HUES64 (cell line): ENCODE data around the gene ZNF19.

Source experiments
- H3K27ac ChIP-seq: 2 replicates; pipeline ENCODE4 v1.7.0; 2013; ENCODE audit warnings: low read depth, low read length, inconsistent platforms
- H3K27me3 ChIP-seq: 2 replicates; pipeline ENCODE4 v1.6.1; 2013; ENCODE audit warnings: mild to moderate bottlenecking, low read length; ENCODE audit not compliant: insufficient read depth
- H3K36me3 ChIP-seq: 2 replicates; pipeline ENCODE4 v1.6.1; 2013; ENCODE audit warnings: mild to moderate bottlenecking, low read length; ENCODE audit not compliant: insufficient read depth
- H3K4me1 ChIP-seq: 2 replicates; pipeline ENCODE4 v1.6.1; 2013; ENCODE audit warnings: mild to moderate bottlenecking, low read length, moderate library complexity; ENCODE audit not compliant: insufficient read depth
- H3K4me3 ChIP-seq: 2 replicates; pipeline ENCODE4 v1.5.1; 2013; ENCODE audit warnings: mild to moderate bottlenecking, low read length, moderate library complexity
- H3K9ac ChIP-seq: 2 replicates; pipeline ENCODE4 v1.6.1; 2013; ENCODE audit warnings: mild to moderate bottlenecking, low read depth, low read length
- H3K9me3 ChIP-seq: 2 replicates; pipeline ENCODE4 v1.6.1; 2013; ENCODE audit warnings: low read depth, low read length; ENCODE audit not compliant: insufficient read depth
- WGBS: fragments of 150-250, 120-280 bp; methylation state at CpG from one replicate; pipeline ENCODE4 v1.1.7; 2013; ENCODE audit warnings: missing lambda C conversion rate; 5-methylcytosine and 5-hydroxymethylcytosine counted together

ZNF19 gene

DNA sequence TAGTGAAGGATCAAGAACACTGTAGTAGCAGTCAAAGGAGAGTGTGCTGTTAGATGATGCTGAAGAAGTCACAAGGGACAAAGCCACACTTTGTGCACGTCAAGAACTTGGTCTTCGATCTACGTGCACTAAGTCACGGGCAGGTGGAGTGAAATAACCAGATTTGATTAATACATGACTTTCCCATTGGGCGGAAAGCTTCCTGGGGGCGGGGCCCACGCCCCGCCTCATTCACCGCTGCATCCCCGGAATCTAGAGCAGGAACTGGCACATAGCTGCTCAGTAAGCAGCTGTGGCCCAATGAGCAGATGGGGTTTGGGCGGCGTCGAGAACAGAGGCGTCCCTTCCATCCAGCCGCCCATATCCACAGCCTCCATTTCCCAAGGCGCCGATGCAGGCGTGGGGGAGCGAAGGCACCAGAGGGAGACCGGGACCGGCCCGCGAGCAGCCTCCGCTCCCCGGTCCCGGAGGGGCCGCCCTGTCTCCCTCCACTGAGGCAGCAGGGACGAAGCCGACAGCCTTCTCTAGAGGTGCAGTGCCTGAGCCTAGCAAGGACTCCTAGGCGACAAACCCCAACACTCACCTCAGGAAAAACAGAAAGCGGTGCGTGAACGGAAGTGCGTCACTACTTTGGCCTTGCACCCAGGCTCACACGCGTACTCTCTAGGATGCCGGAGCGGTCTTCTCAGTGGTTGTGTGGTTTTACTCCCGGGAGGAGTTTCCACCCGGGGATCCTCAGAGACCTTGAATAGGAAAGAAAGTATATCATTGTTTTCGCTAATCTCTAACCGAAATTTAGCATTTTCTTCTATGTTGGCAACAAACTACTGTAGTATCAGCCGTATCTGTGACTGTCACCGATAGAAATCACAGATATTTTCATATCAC lies 4.9 kb downstream of the ZNF19 start:
- 1% methylated on average over 44 of the region's 44 CpGs for WGBS
- Histone ChIP-seq H3K4me1 (no peaks in the 10 kb centered on the region), H3K9ac (peak overlapping the region; percentile 86), H3K9me3 (no peaks in the 10 kb centered on the region), H3K27me3 (peaks cover 3% of the 10 kb centered on the region; the same call in 1 of the 2 replicates), H3K36me3 (no peaks in the 10 kb centered on the region), H3K27ac (peak overlapping the region; percentile 95), H3K4me3 (peak overlapping the region; percentile 82)

DNA sequence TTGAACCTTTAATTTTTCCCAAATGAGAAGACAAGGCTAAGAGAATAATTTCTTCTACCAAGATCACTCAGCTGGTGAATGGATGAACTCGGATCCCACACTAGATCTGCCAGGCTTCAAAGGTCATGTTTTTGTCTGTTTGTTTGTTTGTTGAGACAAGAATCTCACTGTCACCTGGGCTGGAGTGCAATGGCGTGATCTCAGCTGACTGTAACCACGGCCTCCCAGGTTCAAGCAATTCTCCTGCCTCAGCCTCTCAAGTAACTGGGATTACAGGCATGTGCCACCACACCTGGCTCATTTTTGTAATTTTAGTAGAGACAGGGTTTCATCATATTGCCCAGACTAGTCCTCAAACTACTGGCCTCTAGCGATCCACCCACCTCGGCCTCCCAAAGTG lies 6.6 kb downstream of the ZNF19 start:
- no peak overlapping the region for H3K4me3 ChIP-seq
- H3K27me3 ChIP-seq, result peaks cover 1% of the 10 kb centered on the region; the same call in 1 of the 2 replicates
- H3K4me1 ChIP-seq, result no peaks in the 10 kb centered on the region
- peaks cover 6% of the 10 kb centered on the region; the same call in 1 of the 2 replicates for H3K36me3 ChIP-seq
- 89% methylated on average over 5 of the region's 5 CpGs for WGBS
- no peaks in the 10 kb centered on the region for H3K9me3 ChIP-seq
- no peak overlapping the region for H3K27ac ChIP-seq
- no peak overlapping the region for H3K9ac ChIP-seq

DNA sequence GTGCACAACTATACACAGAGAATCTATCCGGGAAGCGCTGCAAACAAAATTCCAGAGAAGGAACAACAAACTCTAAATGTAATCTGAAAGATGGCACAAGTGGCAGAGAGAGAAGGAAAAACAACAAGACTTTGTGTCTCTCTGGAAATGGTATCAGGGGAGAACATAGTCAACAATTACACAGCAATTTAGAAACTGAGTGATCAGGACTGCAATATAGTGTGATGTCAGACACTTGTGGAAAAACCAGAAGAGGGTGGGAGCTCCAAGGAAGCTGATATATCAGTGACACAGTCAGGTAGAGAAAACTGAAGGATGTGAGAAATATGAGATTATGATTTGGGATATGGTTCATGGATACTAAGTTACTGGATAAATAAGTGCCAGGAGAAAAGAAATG lies 8.2 kb downstream of the ZNF19 start:
- H3K4me1 ChIP-seq, result no peaks in the 10 kb centered on the region

DNA sequence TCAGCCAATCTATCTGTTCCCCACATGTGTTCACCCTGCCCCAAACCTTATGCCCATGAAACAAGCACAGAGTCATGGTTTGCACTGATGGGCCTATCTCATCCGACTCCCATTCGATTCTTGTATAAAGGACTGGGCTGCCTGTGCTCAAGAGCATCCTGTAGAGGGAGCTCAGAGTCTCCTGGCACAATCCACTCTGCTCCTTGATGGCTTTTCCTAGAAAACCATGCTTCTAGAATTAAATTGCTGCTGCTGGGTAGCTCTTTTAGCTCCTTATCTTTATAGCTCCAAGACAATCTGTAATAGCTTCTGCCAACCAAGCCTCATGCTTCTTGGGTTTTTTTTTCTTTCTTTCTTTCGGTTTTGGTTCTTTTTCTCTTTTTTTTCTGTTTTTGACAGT lies 9.7 kb downstream of the ZNF19 start:
- peaks cover 26% of the 10 kb centered on the region for H3K36me3 ChIP-seq
- no peak overlapping the region for H3K4me3 ChIP-seq
- H3K27ac ChIP-seq, result no peak overlapping the region
- H3K27me3 ChIP-seq, result no peaks in the 10 kb centered on the region
- no peaks in the 10 kb centered on the region for H3K4me1 ChIP-seq
- whole genome bisulfite sequencing, result 63% methylated on average over 3 of the region's 3 CpGs
- H3K9ac ChIP-seq, result no peak overlapping the region
- no peaks in the 10 kb centered on the region for H3K9me3 ChIP-seq

More for the DNA sequence above, 8.2 kb downstream of the ZNF19 start:
- H3K9ac ChIP-seq, result no peak overlapping the region
- 100% methylated on average over 2 of the region's 2 CpGs for WGBS
- H3K27ac ChIP-seq, result no peak overlapping the region
- no peaks in the 10 kb centered on the region for H3K27me3 ChIP-seq
- no peak overlapping the region for H3K4me3 ChIP-seq
- no peaks in the 10 kb centered on the region for H3K9me3 ChIP-seq
- H3K36me3 ChIP-seq, result peaks cover 18% of the 10 kb centered on the region

DNA sequence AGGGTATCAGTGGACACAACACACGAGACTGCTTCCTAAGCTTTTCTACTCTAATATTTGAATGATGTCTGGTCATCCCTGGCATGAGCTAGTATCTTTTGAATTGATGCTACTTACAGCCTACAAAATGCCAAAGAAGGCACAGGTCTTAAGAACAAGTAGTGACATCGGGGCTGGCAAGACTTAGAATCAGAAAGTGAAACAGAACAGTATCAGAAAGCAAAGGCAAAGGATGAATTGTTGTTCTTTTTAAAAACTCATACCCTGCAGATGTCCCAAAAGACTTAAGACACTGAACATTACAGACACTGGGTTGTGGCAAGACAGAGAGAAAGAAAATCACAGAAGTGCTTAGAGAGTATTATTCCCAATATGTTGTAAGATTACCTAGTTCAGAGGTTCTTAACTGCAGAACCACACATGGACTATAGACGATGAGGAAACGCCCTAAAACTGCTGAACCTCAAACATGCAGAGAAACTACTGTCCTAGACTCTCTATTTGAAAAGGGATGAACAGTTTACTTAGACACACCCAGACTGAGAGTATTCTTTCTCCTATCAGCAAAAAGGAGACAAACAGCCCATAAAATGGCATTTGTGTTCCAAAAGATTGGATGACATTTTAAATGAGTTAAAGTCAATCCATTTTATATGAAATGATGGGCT lies 12.5 kb downstream of the ZNF19 start:
- peaks cover 26% of the 10 kb centered on the region for H3K36me3 ChIP-seq

DNA sequence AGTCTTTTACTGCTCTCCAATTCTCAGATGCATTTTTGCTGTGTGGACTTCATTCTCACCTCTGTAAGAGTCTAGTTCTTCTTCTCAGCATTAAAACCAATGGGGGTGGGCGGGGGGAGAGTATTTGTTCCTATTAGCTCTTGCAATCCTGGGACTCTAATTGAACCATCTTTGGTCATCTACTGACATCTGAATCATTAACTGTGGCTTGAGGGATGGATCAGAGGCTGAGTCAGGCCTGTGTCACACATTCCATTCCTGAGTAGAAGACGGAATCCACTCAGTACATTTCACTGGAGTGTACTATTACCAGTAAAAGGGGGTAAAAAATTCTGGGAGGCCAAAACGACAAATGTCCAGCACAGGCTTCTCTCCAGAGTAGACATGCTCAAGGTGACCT lies 14.3 kb downstream of the ZNF19 start:
- Histone ChIP-seq H3K36me3 (peaks cover 26% of the 10 kb centered on the region), H3K27me3 (no peaks in the 10 kb centered on the region; the same call in 1 of the 2 replicates), H3K4me1 (no peaks in the 10 kb centered on the region), H3K9me3 (no peaks in the 10 kb centered on the region), H3K9ac (no peak overlapping the region), H3K27ac (no peak overlapping the region), H3K4me3 (no peak overlapping the region)
- WGBS, result 87% methylated on average over 3 of the region's 3 CpGs

More for the DNA sequence above, 12.5 kb downstream of the ZNF19 start:
- Histone ChIP-seq H3K27me3 (no peaks in the 10 kb centered on the region), H3K9ac (no peak overlapping the region), H3K9me3 (no peaks in the 10 kb centered on the region), H3K4me1 (no peaks in the 10 kb centered on the region), H3K4me3 (no peak overlapping the region), H3K27ac (no peak overlapping the region)
- WGBS, result 95% methylated on average over 4 of the region's 4 CpGs

DNA sequence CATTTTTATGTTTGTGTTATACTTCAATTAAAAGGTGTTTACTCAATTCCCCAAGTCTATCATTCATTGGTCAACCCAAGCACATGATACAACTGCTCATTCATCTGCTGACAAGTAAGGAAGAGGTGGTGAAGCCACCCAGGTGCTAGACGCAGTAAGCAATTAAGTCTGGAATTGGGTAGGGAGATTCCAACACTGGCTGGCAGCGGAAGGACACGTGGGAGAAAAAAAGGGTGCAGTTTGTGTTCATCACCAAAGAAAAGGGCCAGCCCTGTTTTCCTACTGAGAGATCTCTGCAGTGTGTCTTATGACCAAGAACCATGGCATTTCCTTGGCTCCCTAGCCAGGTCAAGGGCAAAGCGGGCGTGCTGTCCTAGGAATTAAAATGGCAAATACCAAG lies 15.2 kb downstream of the ZNF19 start:
- Histone ChIP-seq H3K9me3 (no peaks in the 10 kb centered on the region), H3K27me3 (no peaks in the 10 kb centered on the region; the same call in 1 of the 2 replicates), H3K9ac (no peak overlapping the region), H3K36me3 (peaks cover 26% of the 10 kb centered on the region), H3K27ac (no peak overlapping the region), H3K4me1 (no peaks in the 10 kb centered on the region), H3K4me3 (no peak overlapping the region)
- WGBS, result 92% methylated on average over 5 of the region's 5 CpGs

DNA sequence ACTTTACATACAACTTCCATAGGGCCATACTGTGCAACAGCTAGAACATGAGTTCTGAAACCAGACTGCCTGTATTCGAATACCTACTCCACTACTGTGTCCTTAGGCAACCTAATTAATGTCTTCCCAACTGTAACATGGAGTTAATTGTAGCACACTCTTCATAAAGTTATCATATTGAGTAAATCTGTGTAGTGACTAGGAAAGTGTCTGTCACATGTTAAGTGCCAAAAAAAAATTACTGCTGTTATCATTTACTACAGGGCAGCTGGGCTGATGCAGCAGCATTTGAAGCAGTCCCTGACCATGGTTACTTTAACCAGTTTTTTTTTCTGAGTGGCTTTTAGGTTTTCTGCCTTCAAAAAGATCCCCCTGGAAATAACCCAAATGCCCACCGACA lies 16.2 kb downstream of the ZNF19 start:
- Histone ChIP-seq H3K27me3 (no peaks in the 10 kb centered on the region; the same call in 1 of the 2 replicates), H3K9ac (no peak overlapping the region), H3K4me1 (no peaks in the 10 kb centered on the region), H3K27ac (no peak overlapping the region), H3K9me3 (no peaks in the 10 kb centered on the region), H3K36me3 (peaks cover 23% of the 10 kb centered on the region), H3K4me3 (no peak overlapping the region)
- WGBS, result 95% methylated on average over 2 of the region's 2 CpGs

DNA sequence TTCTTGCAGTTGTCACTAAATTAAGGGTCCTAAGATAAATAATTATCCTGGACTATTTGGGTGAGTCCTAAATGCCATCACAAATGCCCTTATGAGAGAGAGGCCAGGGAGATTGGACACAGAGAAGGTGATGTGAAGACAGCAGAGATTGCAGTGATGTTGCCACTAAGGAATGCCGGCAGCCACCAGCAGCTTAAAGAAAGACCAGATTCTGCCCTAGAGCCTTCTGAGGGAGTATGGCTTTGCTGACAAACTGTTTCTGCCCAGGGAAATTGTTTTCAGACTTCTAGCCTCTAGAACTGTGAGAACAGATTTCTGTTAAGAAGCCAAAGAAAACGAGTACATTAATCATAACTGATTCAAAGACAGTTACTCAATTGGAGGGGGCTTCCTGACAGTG lies 17.1 kb downstream of the ZNF19 start:
- Histone ChIP-seq H3K4me3 (no peak overlapping the region), H3K4me1 (no peaks in the 10 kb centered on the region), H3K9me3 (no peaks in the 10 kb centered on the region), H3K36me3 (peaks cover 19% of the 10 kb centered on the region), H3K9ac (no peak overlapping the region), H3K27me3 (no peaks in the 10 kb centered on the region; the same call in 1 of the 2 replicates), H3K27ac (no peak overlapping the region)
- WGBS, result 85% methylated on average over 1 of the region's 2 CpGs

DNA sequence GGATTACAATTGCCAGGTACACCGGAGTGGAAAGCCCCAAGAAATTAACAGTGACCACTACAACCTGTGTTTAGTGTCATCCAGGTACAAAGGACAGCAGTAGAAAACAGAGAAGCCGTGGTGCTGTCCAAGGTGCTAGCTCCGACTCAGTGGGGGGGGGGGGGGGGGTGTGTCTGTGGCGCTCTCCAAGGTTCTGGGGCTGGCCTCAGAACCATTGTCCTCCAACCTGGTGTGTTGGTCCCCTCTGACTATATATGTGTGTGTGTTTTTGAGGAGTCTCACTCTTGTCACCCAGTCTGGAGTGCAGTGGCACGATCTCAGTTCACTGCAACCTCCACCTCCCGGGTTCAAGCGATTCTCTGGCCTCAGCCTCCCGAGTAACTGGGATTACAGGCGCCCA lies 21.3 kb downstream of the ZNF19 start:
- 0 out of 2 replicates have a peak, but pooled peaks cover under 1% of the 10 kb centered on the region for H3K4me1 ChIP-seq
- no peaks in the 10 kb centered on the region for H3K9me3 ChIP-seq
- no peak overlapping the region for H3K27ac ChIP-seq
- 42% methylated on average over 8 of the region's 9 CpGs for WGBS
- H3K36me3 ChIP-seq, result no peaks in the 10 kb centered on the region
- no peak overlapping the region for H3K4me3 ChIP-seq
- H3K27me3 ChIP-seq, result no peaks in the 10 kb centered on the region; the same call in 1 of the 2 replicates
- no peak overlapping the region for H3K9ac ChIP-seq

DNA sequence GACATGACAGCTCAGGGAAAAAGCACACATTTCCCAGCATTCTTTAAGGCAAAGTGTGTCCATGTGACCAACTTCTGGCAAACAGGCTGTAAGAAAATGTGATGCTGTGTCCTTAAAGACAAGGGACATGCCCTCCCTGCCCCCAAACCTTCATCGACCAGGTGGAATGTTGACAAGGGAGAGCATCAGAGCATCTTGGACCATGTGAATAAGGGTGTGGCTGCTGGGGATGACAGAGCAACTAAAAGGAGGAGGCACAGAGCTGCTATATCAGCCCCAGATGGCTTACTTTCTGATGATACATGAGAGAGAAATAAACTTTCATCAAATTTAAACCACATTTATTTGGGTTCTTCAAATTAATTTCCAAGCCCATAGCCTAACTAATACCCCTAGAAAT lies 24.9 kb downstream of the ZNF19 start:
- H3K4me1 ChIP-seq, result peaks cover 13% of the 10 kb centered on the region; the same call in 1 of the 2 replicates
- no peaks in the 10 kb centered on the region for H3K36me3 ChIP-seq
- H3K27ac ChIP-seq, result no peak overlapping the region
- no peak overlapping the region for H3K4me3 ChIP-seq
- H3K9me3 ChIP-seq, result no peaks in the 10 kb centered on the region
- no peaks in the 10 kb centered on the region for H3K27me3 ChIP-seq
- no peak overlapping the region for H3K9ac ChIP-seq
- WGBS, result 86% methylated on average over 1 of the region's 1 CpG
